HG03280 (cell line): ENCODE measurements around the gene ACSM3.
"Not testable (repeated sequence)": the region's sequence is repeated elsewhere in the genome, so short reads cannot be mapped to it uniquely, and the experiment has no call there.

Source experiments
- ATAC-seq: cut with Tn5 transposase; IDR thresholded peaks from one replicate; pipeline ENCODE4 v1.9.1; 2021; ENCODE audit warnings: mild to moderate bottlenecking, moderate library complexity; ENCODE audit not compliant: unreplicated experiment

Gene ACSM3

GRCh38 chr16:20803561-20804214, 39.9 kb downstream of the ACSM3 start:
- ATAC-seq = no peak

- not testable (repeated sequence) for ATAC-seq
Measured at GRCh38 chr16:20805684-20806167, 41.9 kb downstream of the ACSM3 start.

- ATAC-seq = peak; percentile 86
Measured at GRCh38 chr16:20806168-20807050, 42.6 kb downstream of the ACSM3 start, which contains the start of the genes ERI2 and REXO5. Gene ERI2, minus strand, starts transcription at chr16:20806472. Its CDS starts 42 bp downstream, at chr16:20806430. Gene REXO5, plus strand, starts transcription at chr16:20806527. Its CDS starts 427 bp downstream, at chr16:20806954.

GRCh38 chr16:20807862-20808261, 44.0 kb downstream of the ACSM3 start:
- no peak for ATAC-seq

GRCh38 chr16:20811889-20812439, 48.1 kb downstream of the ACSM3 start:
- no peak for ATAC-seq

GRCh38 chr16:20812510-20812909, 48.7 kb downstream of the ACSM3 start:
- ATAC-seq = no peak

GRCh38 chr16:20814784-20815183, 51.0 kb downstream of the ACSM3 start:
- no peak for ATAC-seq

- ATAC-seq = no peak
Measured at GRCh38 chr16:20818929-20819585, 55.2 kb downstream of the ACSM3 start.

- ATAC-seq = no peak
Measured at GRCh38 chr16:20821682-20822081, 57.9 kb downstream of the ACSM3 start.

GRCh38 chr16:20822521-20823325, 58.9 kb downstream of the ACSM3 start:
- no peak for ATAC-seq

GRCh38 chr16:20826039-20826566, 62.3 kb downstream of the ACSM3 start:
- ATAC-seq = no peak

- no peak for ATAC-seq
Measured at GRCh38 chr16:20829536-20829935, 65.7 kb downstream of the ACSM3 start.

GRCh38 chr16:20830372-20830771, 66.6 kb downstream of the ACSM3 start:
- no peak for ATAC-seq

- no peak for ATAC-seq
Measured at GRCh38 chr16:20833086-20833485, 69.3 kb downstream of the ACSM3 start.

- ATAC-seq = no peak
Measured at GRCh38 chr16:20838240-20838639, 74.4 kb downstream of the ACSM3 start.

- ATAC-seq = no peak
Measured at GRCh38 chr16:20839504-20839903, 75.7 kb downstream of the ACSM3 start.

- ATAC-seq = no peak
Measured at GRCh38 chr16:20844054-20844453, 80.2 kb downstream of the ACSM3 start.

GRCh38 chr16:20844588-20844987, 80.8 kb downstream of the ACSM3 start:
- no peak for ATAC-seq

GRCh38 chr16:20846030-20846429, 82.2 kb downstream of the ACSM3 start:
- no peak for ATAC-seq

GRCh38 chr16:20846551-20846950, 82.7 kb downstream of the ACSM3 start:
- no peak for ATAC-seq
